Right atrium auricular region (tissue), 2 donors: ENCODE results near the gene CHMP5. TPM values are rescaled to one million over a fixed set of nuclear protein-coding genes. Genes with fewer than 3 reads are reported as not detected.

Experiments
- DNase-seq: peaks from one replicate; pipeline ENCODE4 v3.0.0-alpha.2; 2019; ENCODE audit warnings: low spot score
- H3K27ac ChIP-seq, 2 donors: fragments of 200-600 bp; sonication (generic); 1 replicate in 1 of 2; 2 replicates in 1 of 2; pipeline ENCODE4 v1.5.1; 2016 to 2019
- H3K27me3 ChIP-seq, 2 donors: fragments of 200-600 bp; sonication (generic); one replicate each; pipeline versions ENCODE4 v1.5.1 to v1.6.0; 2017 to 2019
- H3K36me3 ChIP-seq: fragments of 200-600 bp; sonication (generic); one replicate; pipeline ENCODE4 v1.5.1; 2016
- H3K4me1 ChIP-seq, 2 donors: fragments of 200-600 bp; sonication (generic); one replicate each; pipeline versions ENCODE4 v1.5.1 to v1.6.0; 2017 to 2019
- H3K4me3 ChIP-seq, 2 donors: fragments of 200-600 bp; sonication (generic); 1 replicate in 1 of 2; 2 replicates in 1 of 2; pipeline ENCODE4 v1.5.1; 2017 to 2019; ENCODE audit warnings: mild to moderate bottlenecking in 1 of 2, moderate library complexity in 1 of 2
- H3K9me3 ChIP-seq, 2 donors: fragments of 200-600 bp; sonication (generic); one replicate each; pipeline ENCODE4 v1.5.1; 2019
- CTCF ChIP-seq, 2 donors: fragments of 200-600 bp; sonication (generic); IDR thresholded peaks; one replicate each; pipeline ENCODE4 v1.5.1; 2019; ENCODE audit warnings: antibody characterized with exemption in 2 of 2
- total RNA-seq, 2 donors: library from RNA; depleted of rRNA; stranded (reverse); fragments of >200 nt; gene quantifications; one replicate each; pipeline ENCODE4 v1.1.0, GENCODE V29; 2016

CHMP5 gene
- total RNA-seq, result 10 to 100 TPM; 44.0 to 51.1 TPM

- TF ChIP-seq CTCF (IDR thresholded peaks at IDR 0.05), result peak in 1 of 2 donors; percentile 46
- DNase-seq, result peak; percentile 99
- Histone ChIP-seq H3K27me3 (no peaks in the 10 kb centered on the region), H3K9me3 (no peaks in the 10 kb centered on the region), H3K27ac (peak within 1 kb of the TSS; percentile 96 to 97), H3K36me3 (peaks cover 56% of the 10 kb centered on the region), H3K4me1 (peaks cover 0 to 25% of the 10 kb centered on the region in 2 donors), H3K4me3 (peak within 1 kb of the TSS; percentile 98)
Measured at GRCh38 chr9:33264473-33265177, at the start of gene CHMP5, which contains the start of gene BAG1. Gene CHMP5, plus strand, starts transcription at chr9:33265049. Its CDS starts 30 bp downstream, at chr9:33265079. Gene BAG1, minus strand, starts transcription at chr9:33264708.

- Histone ChIP-seq H3K4me3 (no peak overlapping the region), H3K36me3 (no peaks in the 10 kb centered on the region), H3K27ac (no peak overlapping the region), H3K9me3 (no peaks in the 10 kb centered on the region), H3K27me3 (no peaks in the 10 kb centered on the region), H3K4me1 (peaks cover 0 to 9% of the 10 kb centered on the region in 2 donors)
- TF ChIP-seq CTCF (IDR thresholded peaks at IDR 0.05), result no peak
- no peak for DNase-seq
Measured at GRCh38 chr9:33220681-33221567, 43.9 kb upstream of the CHMP5 start.

GRCh38 chr9:33221568-33221884 lies 43.3 kb upstream of the CHMP5 start:
- no peak for DNase-seq
- TF ChIP-seq CTCF (IDR thresholded peaks at IDR 0.05), result no peak
- no peaks in the 10 kb centered on the region for H3K9me3 ChIP-seq

GRCh38 chr9:33222031-33222430 lies 42.8 kb upstream of the CHMP5 start:
- DNase-seq, result no peak
- no peaks in the 10 kb centered on the region for H3K36me3 ChIP-seq
- no peak overlapping the region for H3K27ac ChIP-seq
- no peak for TF ChIP-seq CTCF (IDR thresholded peaks at IDR 0.05)
- H3K9me3 ChIP-seq, result no peaks in the 10 kb centered on the region
- H3K27me3 ChIP-seq, result no peaks in the 10 kb centered on the region
- peaks cover 0 to 9% of the 10 kb centered on the region in 2 donors for H3K4me1 ChIP-seq
- no peak overlapping the region for H3K4me3 ChIP-seq

More at GRCh38 chr9:33221568-33221884, 43.3 kb upstream of the CHMP5 start:
- Histone ChIP-seq H3K27me3 (no peaks in the 10 kb centered on the region), H3K4me1 (peaks cover 0 to 9% of the 10 kb centered on the region in 2 donors), H3K4me3 (no peak overlapping the region), H3K27ac (no peak overlapping the region), H3K36me3 (no peaks in the 10 kb centered on the region)

- peak in 1 of 2 donors; percentile 25 for TF ChIP-seq CTCF (IDR thresholded peaks at IDR 0.05)
- no peak for DNase-seq
- peaks cover 0 to 9% of the 10 kb centered on the region in 2 donors for H3K4me1 ChIP-seq
- no peaks in the 10 kb centered on the region for H3K27me3 ChIP-seq
- H3K36me3 ChIP-seq, result no peaks in the 10 kb centered on the region
- H3K4me3 ChIP-seq, result no peak overlapping the region
- no peaks in the 10 kb centered on the region for H3K9me3 ChIP-seq
- H3K27ac ChIP-seq, result no peak overlapping the region
Measured at GRCh38 chr9:33223696-33224095, 41.2 kb upstream of the CHMP5 start.
